Measurements from ENCODE around the gene GAB2.

GAB2 gene

DNA sequence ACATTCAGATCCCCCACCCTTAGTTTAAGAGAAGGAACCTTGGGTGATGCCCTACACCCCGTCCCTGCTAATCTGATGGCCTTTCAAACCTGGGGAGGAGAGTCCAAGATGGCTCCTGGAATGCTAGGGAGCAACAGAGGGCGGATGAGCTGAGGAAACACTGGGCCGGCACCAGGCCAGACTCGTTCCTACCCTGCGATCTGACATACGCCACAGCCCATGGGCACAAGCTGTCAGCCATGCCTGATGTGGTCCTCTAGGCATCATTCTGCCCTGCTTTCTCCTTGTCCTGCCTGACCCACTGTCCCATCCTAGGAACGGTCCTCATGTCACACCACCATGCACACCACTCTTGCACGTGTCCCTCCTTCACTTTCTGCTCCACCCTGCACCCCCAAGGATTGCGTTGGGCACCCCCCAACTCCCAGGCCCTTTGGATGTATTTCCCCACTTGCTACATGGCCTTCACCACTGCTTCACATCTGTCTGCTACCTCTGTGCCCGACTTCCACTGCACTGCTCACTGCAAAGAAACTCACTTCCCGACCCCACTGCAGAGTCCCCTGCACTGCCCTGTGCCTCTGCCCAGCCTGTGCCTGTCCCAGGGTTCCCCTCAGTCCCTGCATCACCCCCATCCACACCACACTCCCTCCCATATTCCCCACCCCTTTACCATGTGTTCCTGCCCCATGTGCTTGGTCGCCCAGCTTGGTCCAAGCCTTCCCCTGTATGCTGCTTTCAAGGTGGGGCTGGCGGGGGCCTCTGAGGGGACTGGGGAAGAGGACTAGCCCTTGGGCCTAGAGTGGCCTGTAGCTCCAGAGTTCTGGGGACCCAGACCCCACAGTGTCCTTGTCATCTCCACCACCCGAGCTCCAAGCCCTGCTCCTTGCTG lies 199.7 kb downstream of the GAB2 start:
- DNase-seq, result no peak

DNA sequence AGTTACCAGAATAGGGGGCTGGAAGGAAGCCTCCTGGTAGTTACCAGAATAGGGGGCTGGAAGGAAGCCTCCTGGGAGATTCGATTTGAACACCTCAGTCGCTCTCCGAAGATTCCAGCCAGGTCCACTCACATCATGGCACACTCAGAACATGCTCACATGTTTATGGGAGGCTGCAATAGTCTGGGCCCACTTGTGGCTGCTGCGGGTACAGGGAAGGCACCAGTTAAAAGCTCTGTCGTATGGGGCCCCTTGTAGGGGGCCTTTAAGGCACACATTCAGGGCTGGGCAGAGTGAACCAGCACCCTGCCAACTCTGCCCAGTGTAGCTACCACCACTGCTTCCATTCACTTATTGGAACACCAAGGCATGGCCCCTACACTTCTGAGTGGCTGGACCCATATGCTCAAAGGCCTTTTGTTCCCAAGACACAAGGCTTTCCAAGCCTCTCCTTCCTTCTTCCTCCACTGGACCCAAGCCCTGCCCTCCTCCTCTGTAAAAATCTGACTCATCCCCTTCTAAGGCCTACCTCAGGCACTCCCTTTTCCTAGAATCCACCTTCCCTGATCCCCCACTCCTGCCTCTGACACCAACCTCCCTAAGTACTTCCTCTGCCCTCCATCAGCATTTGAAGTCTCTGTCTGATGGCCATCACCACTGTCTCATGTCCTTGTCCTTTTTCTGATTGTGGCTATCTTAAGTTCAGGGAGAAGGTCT lies 200.9 kb downstream of the GAB2 start:
- no peak for DNase-seq

DNA sequence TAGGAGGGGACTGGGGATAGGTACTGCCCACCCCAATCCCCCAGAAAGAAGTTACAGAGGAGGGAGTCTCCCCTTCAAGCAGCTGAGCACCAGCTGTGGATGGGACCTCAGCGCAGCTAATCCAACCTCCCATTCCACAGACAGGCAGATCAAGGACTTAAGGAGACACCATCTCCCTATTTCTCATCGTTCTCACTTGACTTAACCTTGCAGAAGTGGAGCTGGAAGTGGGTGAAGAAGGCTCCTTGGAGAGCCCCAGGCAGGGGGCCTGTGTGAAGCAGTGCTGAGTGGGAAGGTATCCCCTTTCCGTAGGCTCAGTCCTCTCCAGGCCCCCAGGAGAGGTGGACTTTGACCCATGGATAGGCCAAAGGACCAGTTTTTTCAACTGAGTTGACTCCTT lies 201.6 kb downstream of the GAB2 start:
- DNase-seq, result no peak

DNA sequence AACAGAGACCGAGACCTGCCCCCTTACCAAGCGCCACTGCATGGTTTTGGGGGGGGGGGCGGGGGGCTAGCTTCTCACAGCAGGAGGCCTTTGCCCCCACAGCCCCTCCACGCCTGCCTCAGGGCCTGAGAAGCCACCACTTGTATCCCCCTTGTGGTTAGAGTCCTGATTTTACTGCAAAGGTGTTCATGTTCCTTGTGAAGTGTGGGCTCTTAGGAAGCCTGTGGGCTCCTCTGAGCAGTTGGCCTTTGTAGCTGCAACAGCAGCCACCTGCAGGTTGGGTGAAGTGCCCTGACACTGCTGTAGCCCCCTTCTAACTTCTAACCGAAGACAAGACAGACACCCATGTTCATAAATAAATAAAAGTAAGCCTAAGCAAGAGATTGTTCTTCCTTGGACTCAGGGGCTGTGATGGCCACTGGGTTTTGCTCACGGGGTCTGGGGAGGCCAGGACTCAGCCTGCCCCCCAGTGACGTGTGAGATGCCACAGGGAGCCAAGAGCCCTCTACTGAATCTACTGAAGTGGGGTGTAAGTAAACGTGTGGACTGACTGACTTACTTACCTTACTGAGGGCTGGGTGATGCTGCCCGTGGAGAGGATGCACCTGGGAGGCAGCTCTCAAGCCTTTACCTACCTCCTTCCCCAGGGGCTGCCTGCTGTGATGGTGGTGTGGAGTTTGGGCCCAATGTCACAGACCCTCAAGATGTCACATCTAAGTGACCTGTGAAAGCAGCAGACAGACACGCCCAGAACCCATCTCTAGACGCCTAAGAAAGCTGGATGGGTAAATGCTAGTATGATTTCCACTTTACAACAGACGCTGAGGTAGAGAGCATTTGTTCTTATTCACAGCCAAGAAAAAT lies 203.1 kb downstream of the GAB2 start:
- no peak for DNase-seq

DNA sequence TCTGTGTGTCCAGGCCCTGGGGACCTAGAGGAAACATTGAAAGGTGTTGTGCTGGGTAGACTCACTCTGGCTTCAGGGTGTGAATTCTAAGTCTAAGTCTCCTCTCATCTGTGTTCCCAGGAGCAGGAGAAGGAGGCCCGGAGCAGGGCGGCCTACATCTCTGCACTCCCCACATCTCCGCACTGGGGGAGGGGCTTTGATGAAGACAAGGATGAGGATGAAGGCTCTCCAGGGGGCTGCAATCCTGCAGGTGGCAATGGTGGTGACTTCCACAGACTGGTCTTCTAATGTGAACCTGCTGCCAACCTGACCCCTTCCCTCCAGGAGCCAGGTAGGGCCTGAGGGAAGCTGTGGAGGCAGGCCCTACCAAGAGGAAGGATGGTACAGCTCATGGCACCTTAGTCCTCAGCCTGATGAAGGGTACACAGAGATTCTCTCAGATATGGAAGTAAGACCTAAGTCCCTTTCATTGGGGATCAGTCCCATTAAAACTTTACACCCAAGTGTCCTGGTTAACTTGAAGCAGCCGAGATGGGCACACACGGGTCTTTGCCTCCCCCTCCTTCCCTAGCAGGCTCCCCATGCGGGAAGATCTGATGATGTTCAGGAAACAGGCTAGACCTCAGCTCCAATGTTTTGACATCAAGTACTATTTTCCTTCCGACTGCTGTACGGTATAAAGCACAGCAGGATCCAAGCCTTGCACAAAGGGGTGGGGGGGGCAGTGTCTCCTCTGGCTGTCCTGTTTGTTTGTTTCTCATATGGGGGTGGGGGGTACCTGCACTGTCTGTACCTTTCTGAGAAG lies 203.9 kb downstream of the GAB2 start:
- no peak for DNase-seq

DNA sequence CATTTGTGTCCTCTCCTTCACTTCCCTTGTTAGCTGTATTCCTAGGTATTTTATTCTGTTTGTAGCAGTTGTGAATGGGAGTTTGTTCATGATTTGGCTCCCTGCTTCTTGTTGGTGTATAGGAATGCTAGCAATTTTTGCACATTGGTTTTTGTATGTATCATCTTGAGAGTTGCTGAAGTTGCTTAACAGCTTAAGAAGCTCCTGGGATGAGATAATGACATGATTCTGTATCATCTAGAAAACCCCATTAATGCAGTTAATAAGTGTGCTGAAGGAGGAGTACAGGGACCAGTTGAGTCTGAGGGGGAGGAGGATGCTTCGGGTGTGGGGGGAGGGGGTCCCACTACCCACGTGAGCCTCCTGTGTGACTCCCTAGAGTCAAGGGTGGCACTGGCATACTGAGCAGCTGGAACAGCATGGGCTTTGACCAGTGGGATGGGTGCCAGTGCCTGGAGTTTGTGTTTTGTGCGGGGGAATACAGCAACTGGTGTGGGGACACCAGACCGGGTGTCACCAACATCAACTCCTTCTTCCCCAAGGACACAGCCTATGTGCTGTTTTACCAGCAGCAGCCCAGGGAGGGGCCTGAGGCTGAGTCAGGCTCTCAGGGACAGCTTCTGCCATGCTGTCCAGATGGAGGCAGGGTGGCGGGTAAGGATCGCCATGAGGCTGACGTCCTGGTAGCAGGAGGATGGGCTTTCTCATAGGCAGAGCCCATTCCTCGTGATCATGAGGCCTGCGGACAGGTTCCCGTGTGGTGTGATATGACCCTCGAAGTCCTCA lies 204.8 kb downstream of the GAB2 start:
- no peak for DNase-seq

DNA sequence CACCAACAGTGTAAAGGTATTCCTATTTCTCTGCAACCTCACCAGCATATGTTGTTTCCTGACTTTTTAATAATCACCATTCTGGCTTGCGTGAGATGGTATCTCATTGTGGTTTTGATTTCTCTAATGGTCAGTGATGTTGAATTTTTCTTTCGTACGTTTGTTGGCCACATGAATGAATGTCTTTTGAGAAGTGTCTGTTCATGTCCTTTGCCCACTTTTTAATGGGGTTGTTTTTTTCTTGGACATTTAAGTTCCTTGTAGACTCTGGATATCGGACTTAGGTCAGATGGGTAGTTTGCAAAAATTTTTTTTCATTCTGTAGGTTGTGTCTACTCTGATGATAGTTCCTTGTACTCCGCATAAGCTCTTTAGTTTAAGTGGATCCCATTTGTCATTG lies 206.1 kb downstream of the GAB2 start:
- DNase-seq, result no peak

DNA sequence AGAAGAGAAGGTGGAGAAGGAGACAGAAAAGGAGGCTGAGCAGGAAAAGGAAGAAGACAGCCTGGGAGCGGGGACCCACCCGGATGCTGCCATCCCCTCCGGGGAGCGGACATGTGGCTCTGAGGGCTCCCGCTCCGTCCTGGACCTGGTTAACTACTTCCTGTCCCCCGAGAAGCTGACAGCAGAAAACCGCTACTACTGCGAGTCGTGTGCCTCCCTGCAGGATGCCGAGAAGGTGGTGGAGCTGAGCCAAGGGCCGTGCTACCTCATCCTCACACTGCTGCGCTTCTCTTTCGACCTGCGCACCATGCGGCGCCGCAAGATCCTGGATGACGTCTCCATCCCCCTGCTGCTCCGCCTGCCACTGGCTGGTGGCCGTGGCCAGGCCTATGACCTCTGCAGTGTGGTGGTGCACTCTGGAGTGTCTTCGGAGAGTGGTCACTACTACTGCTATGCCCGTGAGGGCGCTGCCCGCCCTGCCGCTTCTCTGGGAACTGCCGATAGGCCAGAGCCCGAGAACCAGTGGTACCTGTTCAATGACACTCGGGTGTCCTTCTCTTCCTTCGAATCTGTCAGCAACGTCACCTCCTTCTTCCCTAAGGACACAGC lies 207.5 kb downstream of the GAB2 start:
- no peak for DNase-seq

DNA sequence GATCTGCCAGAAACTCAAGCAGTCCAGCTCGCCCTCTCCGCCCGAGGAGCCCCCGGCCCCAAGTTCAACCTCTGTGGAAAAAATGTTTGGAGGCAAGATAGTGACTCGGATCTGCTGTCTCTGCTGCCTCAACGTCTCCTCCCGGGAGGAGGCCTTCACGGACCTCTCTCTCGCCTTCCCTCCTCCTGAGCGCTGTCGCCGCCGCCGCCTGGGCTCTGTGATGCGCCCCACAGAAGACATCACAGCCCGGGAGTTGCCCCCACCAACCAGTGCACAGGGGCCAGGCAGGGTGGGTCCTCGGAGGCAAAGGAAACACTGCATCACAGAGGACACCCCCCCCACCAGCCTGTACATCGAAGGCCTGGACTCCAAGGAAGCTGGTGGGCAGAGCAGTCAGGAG lies 208.1 kb downstream of the GAB2 start:
- no peak for DNase-seq

DNA sequence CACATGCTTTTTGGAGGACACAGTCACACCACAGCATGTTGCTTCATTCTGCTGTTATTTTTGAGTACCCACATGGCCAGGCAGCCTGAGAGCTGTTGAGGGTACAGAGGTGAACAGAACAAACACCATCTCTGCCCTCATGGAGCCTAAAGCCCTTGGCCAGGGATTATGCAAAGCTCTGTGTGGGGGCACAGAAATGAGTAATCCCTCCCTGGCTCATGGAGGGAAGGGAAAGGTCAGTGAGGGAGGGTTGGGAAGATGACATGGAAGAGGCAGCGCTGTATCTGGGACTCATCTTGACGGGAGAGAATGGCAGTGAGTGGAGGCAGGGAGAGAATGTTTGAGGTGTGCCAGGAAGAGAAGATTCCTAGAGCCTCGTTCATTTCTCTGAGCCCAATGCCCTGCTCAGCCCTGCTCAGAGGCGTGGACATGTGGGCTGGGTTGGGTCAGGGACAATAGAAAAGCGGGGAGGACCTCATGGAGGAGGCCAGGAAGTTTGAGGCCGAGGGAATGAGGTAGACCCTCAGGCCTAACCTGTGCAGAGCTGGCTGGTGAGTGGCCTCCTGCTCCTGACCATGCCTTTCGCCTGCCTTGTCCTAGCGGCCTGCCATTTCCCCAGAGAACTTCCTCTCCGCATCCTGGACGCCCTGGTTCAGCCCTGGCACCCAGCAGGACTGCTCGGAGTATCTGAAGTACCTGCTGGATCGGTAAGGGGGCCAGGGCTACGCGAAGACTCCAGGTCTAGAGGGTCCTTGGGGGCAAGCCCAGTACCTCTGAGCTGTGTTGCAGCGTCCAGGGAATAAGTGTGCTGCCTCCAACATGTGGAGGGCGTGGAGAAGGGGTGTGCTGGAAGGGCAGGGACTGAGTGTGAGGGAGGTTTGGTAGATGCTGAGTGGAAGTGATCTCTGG lies 209.1 kb downstream of the GAB2 start:
- no peak for DNase-seq

DNA sequence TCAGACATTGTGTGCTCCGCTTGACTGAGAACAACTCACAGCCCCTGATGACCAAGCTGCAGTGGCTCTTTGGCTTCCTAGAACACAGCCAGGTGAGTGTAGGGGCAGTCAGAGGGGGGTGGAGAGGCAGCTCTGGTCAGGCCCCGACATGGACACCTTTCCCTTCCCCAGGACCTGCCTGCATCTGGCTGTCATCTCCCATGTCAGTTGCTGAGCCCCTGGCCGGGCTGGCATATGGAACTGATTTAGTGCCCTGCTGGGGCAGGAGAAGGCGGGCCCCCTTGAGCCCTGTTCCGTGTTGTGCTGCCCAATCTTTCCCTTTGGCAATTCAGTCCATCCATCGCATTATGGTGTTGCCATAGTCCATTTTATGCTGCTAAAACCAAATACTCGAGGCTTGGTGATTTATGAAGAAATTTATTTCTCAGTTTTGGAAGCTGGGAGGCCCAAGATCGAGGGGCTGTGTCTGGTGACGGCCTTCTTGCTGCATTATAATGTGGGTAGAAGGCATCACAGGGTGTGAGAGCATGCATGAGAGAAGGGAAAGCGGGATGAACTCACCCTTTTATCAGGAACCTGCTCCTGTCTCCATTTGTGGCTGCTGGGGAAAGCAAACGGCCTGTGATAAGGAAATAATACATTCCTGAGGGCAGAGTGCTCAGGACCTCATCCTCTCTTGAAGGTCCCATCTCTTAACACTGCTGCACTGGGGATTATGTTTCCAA lies 209.9 kb downstream of the GAB2 start:
- no peak for DNase-seq

DNA sequence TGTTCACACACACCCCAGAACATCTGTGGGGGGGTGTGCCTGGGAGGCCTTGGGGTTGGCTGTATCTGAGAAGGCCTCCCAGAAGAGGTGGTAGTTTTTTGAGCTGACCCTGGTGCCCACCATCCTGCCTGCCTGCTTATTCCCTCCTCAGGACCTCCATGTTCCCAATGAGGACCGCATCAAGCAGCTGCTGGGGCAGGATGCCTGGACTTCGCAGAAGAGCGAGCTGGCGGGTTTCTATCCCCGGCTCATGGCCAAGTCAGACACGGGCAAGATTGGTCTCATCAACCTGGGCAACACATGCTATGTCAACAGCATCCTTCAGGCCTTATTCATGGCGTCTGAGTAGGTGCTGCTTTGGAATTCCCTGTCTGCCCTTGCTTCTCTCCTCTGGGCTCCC lies 211.9 kb downstream of the GAB2 start:
- no peak for DNase-seq

DNA sequence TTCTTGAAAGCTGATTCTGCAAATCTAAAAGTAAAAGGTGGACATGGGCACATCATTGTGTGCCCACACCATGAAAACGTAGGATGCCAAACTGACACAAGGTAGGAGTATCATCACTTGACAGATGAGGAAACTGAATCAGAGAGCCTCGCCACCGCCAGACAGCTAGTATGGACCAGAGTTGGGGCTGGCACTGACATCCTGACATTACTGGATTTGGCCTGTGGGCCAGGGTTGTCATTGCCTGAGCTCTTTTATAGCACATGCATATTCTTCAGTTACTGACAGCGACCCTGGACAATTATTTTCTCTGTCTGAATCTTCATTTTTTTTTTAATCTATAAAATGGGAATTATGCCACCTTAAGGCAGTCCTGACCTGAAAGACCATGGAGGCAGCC lies 212.4 kb downstream of the GAB2 start:
- no peak for DNase-seq

DNA sequence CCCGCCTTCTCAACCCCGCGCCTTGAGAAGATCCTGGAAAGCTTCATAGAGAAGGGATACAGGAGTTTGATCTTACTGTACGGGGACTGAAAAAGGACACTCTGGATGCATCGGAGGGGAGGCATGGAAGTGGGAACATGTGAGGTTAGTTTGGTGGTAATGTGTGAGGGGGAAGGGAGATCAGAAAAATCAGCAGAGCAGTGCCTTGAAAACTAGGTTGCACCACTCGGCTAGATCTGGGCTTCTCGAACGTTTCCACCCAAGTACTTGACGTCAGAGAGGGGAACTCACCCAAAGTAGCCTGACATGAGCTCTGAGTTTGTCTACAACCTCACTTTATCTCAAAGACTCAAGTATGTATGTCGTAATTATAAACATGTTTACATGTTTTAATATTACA lies 214.4 kb downstream of the GAB2 start:
- no peak for DNase-seq

DNA sequence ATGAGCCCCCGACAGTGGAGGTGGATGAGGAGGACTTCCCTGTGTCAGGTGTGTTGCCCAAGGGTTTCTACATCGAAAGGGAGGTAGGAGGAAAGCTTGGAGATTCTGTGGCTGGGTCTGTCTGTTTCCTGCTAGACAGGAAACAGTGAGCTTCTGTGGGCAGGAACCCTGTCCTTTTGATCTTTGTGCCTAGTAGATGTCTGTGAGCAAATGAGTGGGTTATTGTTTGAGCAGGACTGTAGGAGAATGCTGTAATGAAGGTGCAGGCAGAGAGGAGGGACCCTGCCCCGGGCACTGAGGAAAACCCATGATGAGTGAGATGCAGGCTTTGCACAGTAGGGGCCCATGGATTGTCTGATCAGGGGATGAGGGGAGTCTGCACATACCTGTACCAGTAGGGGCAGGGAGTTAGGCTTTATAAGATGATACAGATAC lies 214.9 kb downstream of the GAB2 start:
- DNase-seq, result no peak

DNA sequence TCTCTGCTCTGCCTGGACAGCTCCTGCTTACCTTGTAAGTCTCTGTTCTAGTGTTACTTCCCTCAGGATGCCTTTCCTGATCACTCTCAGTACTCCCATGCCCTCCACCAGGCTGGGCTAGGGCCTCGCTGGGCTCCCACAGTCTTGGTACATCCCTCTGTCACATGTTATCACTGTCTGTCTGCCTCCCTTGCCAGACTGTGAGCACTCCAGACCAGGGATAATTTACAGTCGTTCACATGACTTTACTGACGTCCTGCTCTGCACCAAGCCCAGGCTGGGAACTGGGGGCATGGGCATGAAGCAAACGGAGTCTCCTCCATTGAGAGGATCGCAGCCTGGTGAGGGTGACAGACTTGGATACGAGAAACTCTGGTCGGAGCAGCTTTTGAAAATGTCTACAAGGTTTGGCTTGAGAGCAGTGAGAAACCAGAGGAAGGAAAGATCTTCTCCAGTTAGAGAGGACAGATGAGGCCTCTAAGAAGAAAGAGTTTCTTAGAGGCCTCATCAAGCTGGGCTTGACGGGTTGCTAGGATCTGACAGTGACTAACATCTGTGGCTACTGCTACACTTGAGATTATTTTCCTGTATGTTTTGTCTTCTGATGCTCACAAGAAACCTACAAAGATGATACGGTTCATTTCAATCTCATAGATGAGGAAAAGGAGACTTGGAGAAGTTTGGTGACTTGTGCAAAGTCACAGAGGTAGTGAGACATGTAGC lies 216.4 kb downstream of the GAB2 start:
- no peak for DNase-seq

DNA sequence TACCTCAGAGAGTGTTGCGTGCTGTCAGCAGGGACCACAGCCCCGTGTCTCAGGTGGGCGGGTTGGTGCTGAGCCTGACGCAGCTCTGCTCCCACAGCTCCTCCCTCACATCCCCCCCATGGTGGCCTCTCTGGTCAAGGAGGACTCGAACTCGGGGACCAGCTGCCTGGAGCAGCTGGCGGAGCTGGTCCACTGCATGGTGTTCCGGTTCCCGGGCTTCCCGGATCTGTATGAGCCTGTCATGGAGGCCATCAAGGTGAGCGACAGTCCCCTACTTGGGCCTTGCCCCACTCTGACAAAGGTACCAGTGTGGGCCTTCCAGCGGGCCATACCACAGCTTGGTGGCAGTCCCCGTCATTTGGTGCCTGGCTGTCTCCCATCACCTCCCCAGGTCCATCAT lies 217.1 kb downstream of the GAB2 start:
- DNase-seq, result no peak

DNA sequence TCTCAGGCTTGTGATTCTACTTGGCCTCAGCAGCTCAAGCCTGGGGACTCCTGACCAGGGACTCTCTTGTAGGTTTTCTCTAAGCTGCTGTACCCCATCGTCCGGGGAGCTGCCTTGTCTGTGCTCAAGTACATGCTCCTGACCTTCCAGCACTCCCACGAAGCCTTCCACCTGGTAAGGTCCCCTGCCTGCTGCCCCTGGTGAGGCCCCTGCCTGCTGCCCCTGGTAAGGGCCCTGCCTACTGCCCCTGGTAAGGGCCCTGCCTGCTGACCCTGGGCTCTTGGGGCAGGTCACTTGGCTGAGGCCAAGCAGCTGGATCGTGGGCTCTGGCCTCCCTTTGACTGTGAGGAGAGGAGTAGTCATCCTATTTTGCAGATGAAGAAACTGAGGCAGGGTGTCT lies 217.6 kb downstream of the GAB2 start:
- DNase-seq, result no peak

DNA sequence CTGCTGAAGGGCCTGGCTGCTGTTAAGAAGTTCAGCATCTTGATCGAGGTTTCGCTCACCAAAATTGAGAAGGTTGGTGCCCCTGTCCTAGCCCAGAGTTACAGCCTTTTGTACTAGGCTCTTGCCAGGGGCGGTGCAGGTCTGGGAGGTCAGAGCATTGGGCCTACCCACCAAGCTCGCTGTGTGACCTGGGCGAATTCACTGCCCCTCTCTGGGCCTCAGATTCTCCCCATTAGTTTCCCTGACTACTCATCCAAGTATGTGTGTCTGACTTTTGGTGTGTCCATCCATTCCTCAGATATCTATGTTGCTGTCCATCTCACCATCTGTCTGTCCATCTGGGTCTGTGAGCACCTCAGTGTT lies 218.0 kb downstream of the GAB2 start:
- no peak for DNase-seq
